Panc1 (cell line): ENCODE data around the gene AK2. TPM values are rescaled to one million over a fixed set of nuclear protein-coding genes. Genes with fewer than 3 reads are reported as not detected.

ENCODE experiments used
- ATAC-seq: fragments of 200-7000 bp; cut with Tn5 transposase; 2 replicates; pipeline ENCODE4 v1.9.1; 2020; ENCODE audit warnings: mild to moderate bottlenecking, moderate library complexity
- BruUV-seq: library from RNA; stranded (reverse); fragments of 400-500 nt; replicated peaks from 2 replicates; lab custom pipeline; 2021; lab: Mats Ljungman, UMichigan
- CTCF ChIA-PET: fragments of 300-600 bp; sonication (Branson Sonifier 250); formaldehyde crosslinking; loops from one replicate; lab custom pipeline; 2022; ENCODE audit warnings: antibody characterized with exemption; lab: Charles Lee
- POLR2A ChIA-PET: fragments of 300-600 bp; sonication (Branson Sonifier 250); formaldehyde crosslinking; loops from one replicate; lab custom pipeline; 2022; ENCODE audit warnings: antibody characterized with exemption; lab: Charles Lee
- DNase-seq: peaks from one replicate; pipeline ENCODE4 v3.0.0-alpha.2; 2010; ENCODE audit warnings: low read depth, low spot score
- H3K27ac ChIP-seq: 2 replicates; pipeline ENCODE4 v1.5.1; 2011; ENCODE audit warnings: mild to moderate bottlenecking, low read length, inconsistent platforms
- H3K27me3 ChIP-seq: fragments of 200-500 bp; sonication (Bioruptor generic); 2 replicates; pipeline ENCODE4 v1.6.0; 2014; ENCODE audit warnings: low read length, inconsistent platforms; ENCODE audit not compliant: control insufficient read depth, insufficient read depth
- H3K36me3 ChIP-seq: fragments of 200-500 bp; sonication (Bioruptor generic); 2 replicates; pipeline ENCODE4 v1.5.1; 2014; ENCODE audit warnings: inconsistent platforms, mild to moderate bottlenecking, low read length, moderate library complexity; ENCODE audit not compliant: control insufficient read depth, insufficient read depth
- H3K4me1 ChIP-seq: 2 replicates; pipeline ENCODE4 v1.5.1; 2011; ENCODE audit warnings: inconsistent platforms, mild to moderate bottlenecking, low read length, moderate library complexity; ENCODE audit not compliant: control insufficient read depth, insufficient read depth
- H3K4me3 ChIP-seq, 2 experiments: 2 replicates each; pipeline ENCODE4 v1.5.1; 2011 to 2012; ENCODE audit warnings: low read depth in 2 of 2, low read length in 2 of 2, mild to moderate bottlenecking in 2 of 2, inconsistent platforms in 1 of 2, moderate library complexity in 1 of 2
- H3K9me3 ChIP-seq: fragments of 200-500 bp; sonication (Bioruptor generic); 2 replicates; pipeline ENCODE4 v1.5.1; 2014; ENCODE audit warnings: low read depth, mild to moderate bottlenecking, inconsistent platforms, low read length, moderate library complexity; ENCODE audit not compliant: control insufficient read depth, insufficient read depth
- CTCF ChIP-seq: fragments of 450-650 bp; IDR thresholded peaks from 2 replicates; pipeline ENCODE4 v1.5.1; 2017; ENCODE audit warnings: mild to moderate bottlenecking
- POLR2AphosphoS5 ChIP-seq: IDR thresholded peaks from 2 replicates; pipeline ENCODE4 v1.6.1; 2012; ENCODE audit warnings: mild to moderate bottlenecking, low read depth, low read length, moderate library complexity
- REST ChIP-seq, 2 experiments: IDR thresholded peaks; 2 replicates each; pipeline ENCODE4 v1.6.1; 2011 to 2012; ENCODE audit warnings: low read depth in 2 of 2, control low read depth in 1 of 2, low read length in 1 of 2, mild to moderate bottlenecking in 1 of 2, moderate library complexity in 1 of 2; ENCODE audit not compliant: insufficient read depth in 1 of 2
- SIN3A ChIP-seq: IDR thresholded peaks from 2 replicates; pipeline ENCODE4 v1.6.1; 2012; ENCODE audit warnings: low read depth, mild to moderate bottlenecking, low read length, moderate library complexity, borderline replicate concordance; ENCODE audit not compliant: insufficient read depth
- TCF7L2 ChIP-seq: IDR thresholded peaks from 2 replicates; pipeline ENCODE4 v1.6.1; 2011; ENCODE audit warnings: mild to moderate bottlenecking, low read depth, low read length, inconsistent platforms
- in situ Hi-C: cut with HindIII; loops from 2 replicates; pipeline ENCODE4 v1.10.0; 2016; ENCODE audit warnings: low sequenced_read_pairs, low pct_unique_long_range_greater_than_20kb
- intact Hi-C: fragments of 100-400 bp; cut with micrococcal nuclease; formaldehyde crosslinking; loops from one replicate; pipeline ENCODE4 v1.10.0; 2022; ENCODE audit not compliant: unreplicated experiment
- total RNA-seq: library from RNA; stranded (reverse); gene quantifications from one replicate; pipeline ENCODE4 v1.2.1, GENCODE V29; 2021; ENCODE audit not compliant: unreplicated experiment

Gene AK2
- total RNA-seq, 1 experiment from 2014 or later = 213 TPM

GRCh38 chr1:33039840-33040239 is 3.2 kb upstream of the AK2 start:
- BruUV-seq = no TSS peak
- no peak for ATAC-seq
- H3K27me3 ChIP-seq = no peaks in the 10 kb centered on the region
- no peak overlapping the region for H3K27ac ChIP-seq
- no peak for DNase-seq
- H3K4me3 ChIP-seq = no peak overlapping the region
- POLR2A ChIA-PET = no interaction called here
- peaks cover 11% of the 10 kb centered on the region for H3K4me1 ChIP-seq
- peaks cover 5% of the 10 kb centered on the region; the same call in 1 of the 2 replicates for H3K36me3 ChIP-seq
- in situ Hi-C loops (no loop called here), intact Hi-C loops (no loop called here)
- CTCF ChIA-PET = no interaction called here
- TF ChIP-seq POLR2AphosphoS5 (no peak), SIN3A (no peak)
- no peaks in the 10 kb centered on the region for H3K9me3 ChIP-seq

DNA sequence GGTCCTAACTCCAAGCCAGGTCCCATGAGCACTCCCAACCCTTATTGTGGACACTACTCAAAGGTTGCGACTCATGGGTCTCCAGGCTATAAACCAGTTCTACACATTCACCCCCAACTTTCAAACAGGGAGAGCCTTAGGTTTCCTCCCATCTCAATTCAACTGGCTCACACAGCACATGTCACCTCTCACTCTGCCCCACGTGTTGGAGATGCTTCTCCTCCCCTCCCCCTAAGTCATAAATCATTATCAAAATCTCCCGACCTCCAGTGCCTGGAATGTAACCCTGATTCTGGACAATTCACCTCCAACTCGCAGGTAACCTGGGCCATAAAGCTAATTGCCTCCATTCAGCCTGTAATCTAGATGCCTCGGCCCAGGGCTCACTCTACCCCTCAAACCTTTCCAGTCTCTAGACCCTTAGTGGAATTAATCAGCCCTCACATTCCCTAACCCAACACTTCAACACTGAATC is 595 bp downstream of the AK2 start:
- intact Hi-C loops (no loop called here), in situ Hi-C loops (no loop called here)
- Histone ChIP-seq H3K36me3 (peaks cover 14% of the 10 kb centered on the region), H3K4me1 (peaks cover 15% of the 10 kb centered on the region), H3K4me3 (peak overlapping the region; percentile 94 to 99), H3K9me3 (no peaks in the 10 kb centered on the region), H3K27ac (peak overlapping the region; percentile 97), H3K27me3 (no peaks in the 10 kb centered on the region)
- ChIA-PET POLR2A (no interaction called here), CTCF (no interaction called here)
- TF ChIP-seq CTCF (no peak), REST (IDR thresholded peaks at IDR 0.05; ENCODE audit: insufficient read depth in 1 of 2, low read depth in 2 of 2, low read length in 1 of 2) (no peak)
- ATAC-seq = peak; percentile 25
- no peak for DNase-seq
- TSS peak; percentile 90 for BruUV-seq

DNA sequence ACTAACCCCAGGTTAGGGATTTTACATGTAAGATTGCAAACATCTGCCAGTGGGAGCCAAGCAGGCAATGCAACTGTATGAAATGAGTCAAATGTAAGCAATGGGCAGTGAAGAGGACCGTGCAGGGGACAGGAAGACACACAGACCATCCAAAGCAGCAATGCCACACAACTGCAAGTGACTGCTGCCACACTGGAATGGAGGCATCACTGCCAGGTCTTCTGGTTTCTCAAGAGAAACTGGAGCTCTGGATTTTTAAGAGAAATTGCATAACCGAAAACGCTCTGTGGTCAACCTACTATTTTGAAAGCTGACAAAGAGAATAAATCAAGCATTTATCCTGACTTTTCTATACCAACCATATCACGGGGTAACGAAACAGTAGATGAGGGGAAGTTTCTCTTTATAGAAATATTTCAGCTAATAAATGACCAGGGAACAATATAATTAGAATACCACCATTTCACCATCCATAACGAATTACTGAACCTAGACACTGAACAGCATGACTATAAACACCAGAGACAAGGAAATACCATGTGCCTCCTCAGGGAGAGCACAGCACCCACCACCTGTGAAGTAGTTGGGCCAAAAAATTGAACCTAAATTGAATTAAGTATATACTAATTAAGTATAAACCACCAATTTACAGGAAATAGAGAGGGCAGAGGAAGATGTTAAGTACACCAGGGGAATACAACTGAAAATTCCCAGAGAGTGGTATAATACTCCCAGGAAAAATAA is 4.4 kb downstream of the AK2 start:
- ATAC-seq (no peak), DNase-seq (no peak)
- ChIA-PET CTCF (no interaction called here), POLR2A (no interaction called here)
- intact Hi-C loops (no loop called here), in situ Hi-C loops (no loop called here)
- H3K9me3 ChIP-seq = no peaks in the 10 kb centered on the region
- no peak overlapping the region for H3K4me3 ChIP-seq
- no peak overlapping the region for H3K27ac ChIP-seq
- no TSS peak for BruUV-seq
- peaks cover 14% of the 10 kb centered on the region for H3K36me3 ChIP-seq
- H3K4me1 ChIP-seq = peaks cover 14% of the 10 kb centered on the region
- no peaks in the 10 kb centered on the region for H3K27me3 ChIP-seq
- TF ChIP-seq CTCF (no peak), POLR2AphosphoS5 (no peak), TCF7L2 (no peak), SIN3A (no peak), REST (IDR thresholded peaks at IDR 0.05; ENCODE audit: insufficient read depth in 1 of 2, low read depth in 2 of 2, low read length in 1 of 2) (no peak)
